ENCODE measurements around the gene ZFR. TPM values are rescaled to one million over a fixed set of nuclear protein-coding genes. Genes with fewer than 3 reads are reported as not detected.

The ZFR gene
- 53.3 to 84.9 TPM (median 56.5 TPM) in 5 replicates for total RNA-seq (2022; extraction: Qiagen RNA extraction)

GRCh38 chr5:32444431-32445286 lies at the start of gene ZFR:
Gene ZFR, minus strand, starts transcription at chr5:32444740. Its CDS starts 82 bp downstream, at chr5:32444658.

GRCh38 chr5:32312595-32313332 lies 131.8 kb downstream of the ZFR start, which contains the start of gene MTMR12:
Gene MTMR12, minus strand, starts transcription at chr5:32312939. Its CDS starts 101 bp downstream, at chr5:32312838.

Other genes with a start within 250 kb of the ZFR start
- gene MTMR12, start 131.8 kb downstream of the ZFR start, total RNA-seq (2022; extraction: Qiagen RNA extraction) = 14.2 to 21.8 TPM (median 18.5 TPM) in 5 replicates
- 169 to 262 TPM (median 253 TPM) in 5 replicates for gene SUB1, start 140.8 kb upstream of the ZFR start, total RNA-seq (2022; extraction: Qiagen RNA extraction)

All from A549 treated with Hydrocortisone at 1 μM for 4 hours (cell line).